ENCODE results near the gene ANO3.

DNA sequence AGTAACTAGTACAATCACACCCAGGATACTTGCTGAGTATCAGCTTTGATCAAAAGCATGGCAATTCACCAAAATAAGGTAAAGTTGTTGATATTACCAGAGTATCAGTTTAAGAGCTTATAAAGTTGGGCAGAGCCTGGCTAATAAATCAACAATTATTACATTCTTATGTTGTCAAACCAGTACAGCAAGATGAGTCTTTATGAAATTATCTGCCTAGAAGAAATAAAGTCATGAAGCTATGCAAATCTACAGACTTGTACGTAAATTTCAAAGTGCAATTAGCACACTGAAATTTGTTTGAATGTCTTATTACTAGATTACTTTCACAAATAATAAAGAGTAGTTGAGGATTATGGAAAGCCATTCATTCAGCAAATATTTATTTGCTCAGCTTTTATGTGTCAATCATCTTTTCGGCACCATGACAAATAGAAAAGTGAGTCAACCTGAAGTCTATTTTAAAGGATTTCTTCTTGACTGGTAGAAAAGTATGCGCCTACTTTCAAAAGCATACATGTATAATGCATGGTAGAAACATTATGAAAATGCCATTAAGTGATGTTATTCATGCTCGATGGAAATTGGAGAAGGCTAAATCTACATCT lies 5.0 kb upstream of the ANO3 start:
- TF ChIP-seq, protein P1, sequence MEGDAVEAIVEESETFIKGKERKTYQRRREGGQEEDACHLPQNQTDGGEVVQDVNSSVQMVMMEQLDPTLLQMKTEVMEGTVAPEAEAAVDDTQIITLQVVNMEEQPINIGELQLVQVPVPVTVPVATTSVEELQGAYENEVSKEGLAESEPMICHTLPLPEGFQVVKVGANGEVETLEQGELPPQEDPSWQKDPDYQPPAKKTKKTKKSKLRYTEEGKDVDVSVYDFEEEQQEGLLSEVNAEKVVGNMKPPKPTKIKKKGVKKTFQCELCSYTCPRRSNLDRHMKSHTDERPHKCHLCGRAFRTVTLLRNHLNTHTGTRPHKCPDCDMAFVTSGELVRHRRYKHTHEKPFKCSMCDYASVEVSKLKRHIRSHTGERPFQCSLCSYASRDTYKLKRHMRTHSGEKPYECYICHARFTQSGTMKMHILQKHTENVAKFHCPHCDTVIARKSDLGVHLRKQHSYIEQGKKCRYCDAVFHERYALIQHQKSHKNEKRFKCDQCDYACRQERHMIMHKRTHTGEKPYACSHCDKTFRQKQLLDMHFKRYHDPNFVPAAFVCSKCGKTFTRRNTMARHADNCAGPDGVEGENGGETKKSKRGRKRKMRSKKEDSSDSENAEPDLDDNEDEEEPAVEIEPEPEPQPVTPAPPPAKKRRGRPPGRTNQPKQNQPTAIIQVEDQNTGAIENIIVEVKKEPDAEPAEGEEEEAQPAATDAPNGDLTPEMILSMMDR (IDR thresholded peaks at IDR 0.05) = no peak
- no peak for TF ChIP-seq POLR2A (IDR thresholded peaks at IDR 0.05)
